Neural cell (in vitro differentiated cells): ENCODE data around the gene IMPDH2.

Experiments used
- EZH2 ChIP-seq: fragments of 200-600, 300-800 bp; shearing (Covaris generic), sonication (generic); IDR thresholded peaks from 2 replicates; pipeline ENCODE4 v1.6.1; 2014; ENCODE audit warnings: antibody characterized with exemption, low read length, borderline replicate concordance, mild to moderate bottlenecking; ENCODE audit not compliant: insufficient read depth, poor library complexity, severe bottlenecking
- MXI1 ChIP-seq: fragments of 450-650 bp; conservative IDR thresholded peaks from 2 replicates; pipeline ENCODE4 v1.6.1; 2014; ENCODE audit warnings: antibody characterized with exemption, mild to moderate bottlenecking; ENCODE audit not compliant: poor library complexity, severe bottlenecking
- TAF1 ChIP-seq: IDR thresholded peaks from 2 replicates; pipeline ENCODE4 v1.6.1; 2012; ENCODE audit warnings: low read depth
- TF ChIP-seq, protein P1 (sequence below): fragments of 450-650 bp; IDR thresholded peaks from 2 replicates; pipeline ENCODE4 v1.5.1; 2014; ENCODE audit warnings: antibody characterized with exemption, mild to moderate bottlenecking, moderate library complexity; ENCODE audit not compliant: poor library complexity, severe bottlenecking
- TF ChIP-seq, protein P2 (sequence below): IDR thresholded peaks from 2 replicates; pipeline ENCODE4 v1.6.1; 2012; ENCODE audit warnings: borderline replicate concordance

- TF ChIP-seq, protein P1, sequence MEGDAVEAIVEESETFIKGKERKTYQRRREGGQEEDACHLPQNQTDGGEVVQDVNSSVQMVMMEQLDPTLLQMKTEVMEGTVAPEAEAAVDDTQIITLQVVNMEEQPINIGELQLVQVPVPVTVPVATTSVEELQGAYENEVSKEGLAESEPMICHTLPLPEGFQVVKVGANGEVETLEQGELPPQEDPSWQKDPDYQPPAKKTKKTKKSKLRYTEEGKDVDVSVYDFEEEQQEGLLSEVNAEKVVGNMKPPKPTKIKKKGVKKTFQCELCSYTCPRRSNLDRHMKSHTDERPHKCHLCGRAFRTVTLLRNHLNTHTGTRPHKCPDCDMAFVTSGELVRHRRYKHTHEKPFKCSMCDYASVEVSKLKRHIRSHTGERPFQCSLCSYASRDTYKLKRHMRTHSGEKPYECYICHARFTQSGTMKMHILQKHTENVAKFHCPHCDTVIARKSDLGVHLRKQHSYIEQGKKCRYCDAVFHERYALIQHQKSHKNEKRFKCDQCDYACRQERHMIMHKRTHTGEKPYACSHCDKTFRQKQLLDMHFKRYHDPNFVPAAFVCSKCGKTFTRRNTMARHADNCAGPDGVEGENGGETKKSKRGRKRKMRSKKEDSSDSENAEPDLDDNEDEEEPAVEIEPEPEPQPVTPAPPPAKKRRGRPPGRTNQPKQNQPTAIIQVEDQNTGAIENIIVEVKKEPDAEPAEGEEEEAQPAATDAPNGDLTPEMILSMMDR: no peak
- TF ChIP-seq TAF1 (no peak), MXI1 (no peak), EZH2 (no peak)
- TF ChIP-seq, protein P2, sequence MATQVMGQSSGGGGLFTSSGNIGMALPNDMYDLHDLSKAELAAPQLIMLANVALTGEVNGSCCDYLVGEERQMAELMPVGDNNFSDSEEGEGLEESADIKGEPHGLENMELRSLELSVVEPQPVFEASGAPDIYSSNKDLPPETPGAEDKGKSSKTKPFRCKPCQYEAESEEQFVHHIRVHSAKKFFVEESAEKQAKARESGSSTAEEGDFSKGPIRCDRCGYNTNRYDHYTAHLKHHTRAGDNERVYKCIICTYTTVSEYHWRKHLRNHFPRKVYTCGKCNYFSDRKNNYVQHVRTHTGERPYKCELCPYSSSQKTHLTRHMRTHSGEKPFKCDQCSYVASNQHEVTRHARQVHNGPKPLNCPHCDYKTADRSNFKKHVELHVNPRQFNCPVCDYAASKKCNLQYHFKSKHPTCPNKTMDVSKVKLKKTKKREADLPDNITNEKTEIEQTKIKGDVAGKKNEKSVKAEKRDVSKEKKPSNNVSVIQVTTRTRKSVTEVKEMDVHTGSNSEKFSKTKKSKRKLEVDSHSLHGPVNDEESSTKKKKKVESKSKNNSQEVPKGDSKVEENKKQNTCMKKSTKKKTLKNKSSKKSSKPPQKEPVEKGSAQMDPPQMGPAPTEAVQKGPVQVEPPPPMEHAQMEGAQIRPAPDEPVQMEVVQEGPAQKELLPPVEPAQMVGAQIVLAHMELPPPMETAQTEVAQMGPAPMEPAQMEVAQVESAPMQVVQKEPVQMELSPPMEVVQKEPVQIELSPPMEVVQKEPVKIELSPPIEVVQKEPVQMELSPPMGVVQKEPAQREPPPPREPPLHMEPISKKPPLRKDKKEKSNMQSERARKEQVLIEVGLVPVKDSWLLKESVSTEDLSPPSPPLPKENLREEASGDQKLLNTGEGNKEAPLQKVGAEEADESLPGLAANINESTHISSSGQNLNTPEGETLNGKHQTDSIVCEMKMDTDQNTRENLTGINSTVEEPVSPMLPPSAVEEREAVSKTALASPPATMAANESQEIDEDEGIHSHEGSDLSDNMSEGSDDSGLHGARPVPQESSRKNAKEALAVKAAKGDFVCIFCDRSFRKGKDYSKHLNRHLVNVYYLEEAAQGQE: no peak
These were observed 10.5 kb downstream of the IMPDH2 start for GRCh38 chr3:49018707-49019006.
